Stimulated activated CD8-positive, alpha-beta memory T cell treated with anti-CD3 and anti-CD28 coated beads, Interleukin-7, amount 100 ng/mL, for 4 hours (primary cell): ENCODE measurements around the gene KRT85.
"Not testable (repeated sequence)": the region's sequence is repeated elsewhere in the genome, so short reads cannot be mapped to it uniquely, and the experiment has no call there.

Source experiments
- DNase-seq, 2 donors: peaks; one replicate each; pipeline ENCODE4 v3.0.0-alpha.2; 2020; ENCODE audit warnings: low read depth in 2 of 2

The KRT85 gene

GRCh38 chr12:52349196-52349595 lies 18.1 kb downstream of the KRT85 start:
- no peak for DNase-seq

- no peak for DNase-seq
Observed at GRCh38 chr12:52347551-52348510, 19.4 kb downstream of the KRT85 start.

- DNase-seq: no peak
Observed at GRCh38 chr12:52347016-52347415, 20.3 kb downstream of the KRT85 start.

- DNase-seq: no peak
Observed at GRCh38 chr12:52346593-52346992, 20.7 kb downstream of the KRT85 start.

- DNase-seq: not testable (repeated sequence)
Observed at GRCh38 chr12:52345041-52345440, 22.2 kb downstream of the KRT85 start.

GRCh38 chr12:52344111-52344510 lies 23.2 kb downstream of the KRT85 start:
- no peak for DNase-seq

- no peak for DNase-seq
Observed at GRCh38 chr12:52343550-52343949, 23.7 kb downstream of the KRT85 start.

- DNase-seq: no peak
Observed at GRCh38 chr12:52342781-52343490, 24.3 kb downstream of the KRT85 start.

- DNase-seq: no peak
Observed at GRCh38 chr12:52341066-52341580, 26.2 kb downstream of the KRT85 start.

GRCh38 chr12:52338241-52338960 lies 28.9 kb downstream of the KRT85 start:
- no peak for DNase-seq

GRCh38 chr12:52337054-52337453 lies 30.2 kb downstream of the KRT85 start:
- no peak for DNase-seq

GRCh38 chr12:52336641-52337040 lies 30.6 kb downstream of the KRT85 start:
- DNase-seq: no peak

GRCh38 chr12:52335598-52336262 lies 31.6 kb downstream of the KRT85 start:
- DNase-seq: no peak

- DNase-seq: no peak
Observed at GRCh38 chr12:52334185-52334584, 33.1 kb downstream of the KRT85 start.

- no peak for DNase-seq
Observed at GRCh38 chr12:52333321-52333720, 34.0 kb downstream of the KRT85 start.

- DNase-seq: no peak
Observed at GRCh38 chr12:52332381-52332780, 34.9 kb downstream of the KRT85 start.

GRCh38 chr12:52331833-52332232 lies 35.4 kb downstream of the KRT85 start:
- no peak for DNase-seq

GRCh38 chr12:52331039-52331438 lies 36.2 kb downstream of the KRT85 start:
- no peak for DNase-seq

- no peak for DNase-seq
Observed at GRCh38 chr12:52327830-52328500, 39.3 kb downstream of the KRT85 start.

GRCh38 chr12:52327052-52327829 lies 40.0 kb downstream of the KRT85 start:
- DNase-seq: peak; percentile 67 to 73
